Measurements from ENCODE around the gene GGA2.

Gene GGA2

DNA sequence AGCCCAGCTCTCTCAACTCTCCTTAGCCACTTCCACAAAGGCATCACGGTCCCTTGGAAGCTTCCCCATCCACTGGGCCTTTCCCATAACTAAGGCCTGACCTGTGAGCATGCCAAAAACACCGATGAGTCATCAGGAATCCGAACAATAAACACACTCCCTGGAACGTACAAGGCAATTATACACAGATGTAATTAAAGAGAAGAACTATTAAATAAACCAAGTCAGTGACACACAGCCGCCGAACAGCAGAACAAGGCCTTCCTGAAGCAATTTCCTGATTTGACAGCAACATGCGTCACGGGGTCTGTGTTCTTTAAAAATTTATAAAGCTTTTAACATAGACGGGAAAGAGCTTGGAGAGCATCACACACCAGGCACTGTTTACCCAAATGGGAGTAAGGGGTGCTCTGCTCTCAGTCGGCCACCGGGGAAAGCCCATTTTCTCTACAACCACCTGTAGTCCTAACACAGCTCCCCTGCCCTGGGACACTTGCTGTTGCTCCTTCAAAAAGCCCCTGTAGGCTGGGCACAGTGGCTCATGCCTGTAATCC, 86.7 kb downstream of the GGA2 start:
- peak in 15 of 56 donors; percentile 2 to 41 (median 13) for DNase-seq

GRCh38 chr16:23420011-23420410, 90.3 kb downstream of the GGA2 start:
- no peak for DNase-seq

GRCh38 chr16:23416816-23417215, 93.5 kb downstream of the GGA2 start:
- no peak for DNase-seq

DNA sequence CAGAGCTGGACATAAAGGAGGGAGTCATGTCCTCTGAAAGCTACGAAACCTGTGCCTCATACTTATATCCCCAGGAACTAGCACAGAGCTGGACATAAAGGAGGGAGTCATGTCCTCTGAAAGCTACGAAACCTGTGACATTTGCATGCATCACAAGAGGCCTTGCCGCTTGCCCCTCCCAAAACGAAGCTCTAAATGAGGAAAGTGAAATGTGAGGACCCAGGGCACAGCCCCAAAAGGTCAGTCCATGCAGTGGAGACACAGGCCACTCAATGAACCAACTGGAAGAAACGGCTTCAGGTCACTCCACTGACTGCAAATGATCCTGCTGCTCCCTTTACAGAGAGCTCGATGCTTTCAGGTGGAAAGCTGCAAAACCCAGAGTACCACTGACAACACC, 95.6 kb downstream of the GGA2 start:
- DNase-seq, result no peak

All from amygdala (tissue), 56 donors.